HG02642 (cell line): ENCODE measurements around the gene POTEB.
"Not testable (repeated sequence)": the region's sequence is repeated elsewhere in the genome, so short reads cannot be mapped to it uniquely, and the experiment has no call there.

Experiments used
- ATAC-seq: cut with Tn5 transposase; IDR thresholded peaks from one replicate; pipeline ENCODE4 v1.9.1; 2021; ENCODE audit warnings: mild to moderate bottlenecking; ENCODE audit not compliant: unreplicated experiment, poor library complexity

Gene POTEB

GRCh38 chr15:21877635-21878034, at the start of gene POTEB:
Gene POTEB (minus strand): TSS chr15:21877735. CDS start chr15:21877246, 489 bp downstream.
- not testable (repeated sequence) for ATAC-seq

GRCh38 chr15:21890955-21891354, 13.4 kb upstream of the POTEB start:
- ATAC-seq: not testable (repeated sequence)

DNA sequence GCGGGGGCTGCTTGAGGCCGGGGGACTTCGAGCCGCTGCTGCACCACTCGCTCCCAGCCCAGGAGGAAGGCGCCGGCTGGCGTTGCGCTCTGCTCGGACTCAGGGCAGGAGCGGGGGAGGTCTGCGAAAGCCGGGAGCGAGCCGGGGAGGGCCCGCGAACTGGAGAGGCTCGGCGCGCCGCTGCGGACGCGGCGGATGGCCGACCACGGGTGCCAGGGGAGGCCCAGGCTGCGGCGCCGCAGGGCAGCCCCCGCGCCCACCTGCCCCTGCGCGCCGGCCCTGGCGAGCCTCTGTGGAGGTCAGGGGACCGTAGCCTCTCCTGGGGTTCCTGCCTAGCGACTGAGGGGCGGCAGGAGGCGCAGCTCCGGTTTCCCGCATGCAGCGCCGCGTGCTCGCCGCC, 12.0 kb upstream of the POTEB start:
- ATAC-seq: not testable (repeated sequence)

DNA sequence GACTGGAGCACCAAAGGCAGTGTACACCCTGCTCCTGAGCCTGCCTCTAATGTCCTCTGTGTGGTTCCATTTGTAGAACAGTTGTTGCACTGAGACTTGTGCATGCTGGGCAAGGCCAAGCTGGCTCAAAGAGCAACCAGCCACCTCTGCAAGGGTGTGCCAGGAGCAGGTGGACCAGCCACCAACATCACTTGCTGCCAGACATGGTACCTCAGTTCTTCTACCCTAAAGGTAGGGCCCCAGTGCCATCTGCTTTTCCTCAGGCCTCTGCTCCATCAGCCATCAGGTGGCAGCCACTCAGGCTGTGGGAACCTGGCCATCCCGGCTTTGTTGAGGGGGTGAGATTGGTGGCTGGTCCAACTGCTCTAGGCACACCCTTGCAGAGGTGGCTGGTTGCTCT, 38.7 kb downstream of the POTEB start:
- ATAC-seq: not testable (repeated sequence)
